NK-92 treated with Interleukin-12 subunit alpha and Interleukin-12 subunit beta, amount 100 ng/mL, for 24 hours (cell line): ENCODE measurements around the gene CDH4.

Experiments
- DNase-seq: peaks from one replicate; lab custom pipeline; 2025; lab: John Stamatoyannopoulos, UW

Gene CDH4

GRCh38 chr20:61754976-61755778 is 503.1 kb downstream of the CDH4 start:
- DNase-seq = no peak

- no peak for DNase-seq
These were observed 504.1 kb downstream of the CDH4 start for GRCh38 chr20:61755971-61756845.

- DNase-seq = no peak
These were observed 505.1 kb downstream of the CDH4 start for GRCh38 chr20:61756966-61757677.

GRCh38 chr20:61757678-61758563 is 505.9 kb downstream of the CDH4 start:
- DNase-seq = no peak

GRCh38 chr20:61758564-61759200 is 506.6 kb downstream of the CDH4 start:
- DNase-seq = no peak

GRCh38 chr20:61759286-61760065 is 507.4 kb downstream of the CDH4 start:
- no peak for DNase-seq

GRCh38 chr20:61760321-61760720 is 508.3 kb downstream of the CDH4 start:
- no peak for DNase-seq

GRCh38 chr20:61760731-61761130 is 508.7 kb downstream of the CDH4 start:
- no peak for DNase-seq

GRCh38 chr20:61761453-61762166 is 509.5 kb downstream of the CDH4 start:
- DNase-seq = no peak

- DNase-seq = no peak
These were observed 510.2 kb downstream of the CDH4 start for GRCh38 chr20:61762167-61762710.

- no peak for DNase-seq
These were observed 511.1 kb downstream of the CDH4 start for GRCh38 chr20:61762886-61763739.

GRCh38 chr20:61763740-61764400 is 511.8 kb downstream of the CDH4 start:
- DNase-seq = no peak

- DNase-seq = no peak
These were observed 512.5 kb downstream of the CDH4 start for GRCh38 chr20:61764471-61765025.

- DNase-seq = no peak
These were observed 513.2 kb downstream of the CDH4 start for GRCh38 chr20:61765081-61765870.

GRCh38 chr20:61765871-61766654 is 514.0 kb downstream of the CDH4 start:
- DNase-seq = no peak
